Kidney (tissue), 14 donors: Measurements from ENCODE around the gene WIF1. TPM values are rescaled to one million over a fixed set of nuclear protein-coding genes. Genes with fewer than 3 reads are reported as not detected.

ENCODE experiments used
- DNase-seq, 5 donors: peaks; one replicate each; pipeline ENCODE4 v3.0.0-alpha.2; 2013 to 2020
- FAIRE-seq: peaks from 2 replicates; lab custom pipeline; 2012; peaks lifted over from hg19 to GRCh38; lab: Jason Lieb, UNC
- H3K27ac ChIP-seq, 2 donors: one replicate each; pipeline ENCODE4 v1.7.0; 2013; ENCODE audit warnings: low read depth in 2 of 2, low read length in 2 of 2, inconsistent platforms in 1 of 2
- H3K27me3 ChIP-seq: one replicate; pipeline ENCODE4 v1.7.1; 2013; ENCODE audit warnings: low read length, inconsistent platforms; ENCODE audit not compliant: control insufficient read depth, insufficient read depth
- H3K36me3 ChIP-seq, 3 donors: one replicate each; pipeline versions ENCODE4 v1.7.0 to v1.7.1; 2013; ENCODE audit warnings: low read length in 3 of 3, control low read depth in 1 of 3, inconsistent platforms in 1 of 3; ENCODE audit not compliant: insufficient read depth in 3 of 3, control insufficient read depth in 2 of 3
- H3K4me1 ChIP-seq, 3 donors: one replicate each; pipeline versions ENCODE4 v1.7.0 to v1.7.1; 2013; ENCODE audit warnings: low read length in 3 of 3, inconsistent platforms in 1 of 3, low read depth in 1 of 3; ENCODE audit not compliant: control insufficient read depth in 2 of 3, insufficient read depth in 2 of 3
- H3K4me3 ChIP-seq, 3 donors: one replicate each; pipeline versions ENCODE4 v1.7.0 to v1.8.1; 2013; ENCODE audit warnings: low read length in 3 of 3, control low read depth in 1 of 3, inconsistent platforms in 1 of 3
- H3K9ac ChIP-seq, 3 donors: one replicate each; pipeline versions ENCODE4 v1.7.0 to v1.7.1; 2013; ENCODE audit warnings: low read length in 3 of 3, control low read depth in 1 of 3, inconsistent platforms in 1 of 3
- H3K9me3 ChIP-seq, 3 donors: one replicate each; pipeline versions ENCODE4 v1.7.0 to v1.7.1; 2013; ENCODE audit warnings: low read length in 3 of 3, control low read depth in 1 of 3, inconsistent platforms in 1 of 3; ENCODE audit not compliant: control insufficient read depth in 2 of 3, insufficient read depth in 1 of 3
- intact Hi-C: fragments of 100-400 bp; cut with DNase I; formaldehyde crosslinking; loops from one replicate; pipeline ENCODE4 v1.11.1; 2022
- polyA plus RNA-seq: library from polyadenylated mRNA; stranded (reverse); fragments of 350-450 nt; fragmentation: Illumina TruSeq; extraction: RNeasy Lipid Tissue Mini Kit (QIAGEN cat#74804); gene quantifications from one replicate; pipeline ENCODE4 v1.2.3, GENCODE V29; 2014; ENCODE audit warnings: low read depth, low replicate concordance; ENCODE audit not compliant: insufficient read depth
- total RNA-seq: library from RNA; stranded (reverse); fragmentation: NEBNext Ultra II Directional; extraction: Animal tissue kit (Norgen Biotek cat#: 25700); gene quantifications from one replicate; pipeline ENCODE4 v1.2.1, GENCODE V29; 2021
- TF ChIP-seq, protein P1 (sequence below): IDR thresholded peaks from 3 replicates; pipeline ENCODE4 v1.5.1; 2012; ENCODE audit warnings: mild to moderate bottlenecking, moderate library complexity, borderline replicate concordance; ENCODE audit not compliant: insufficient read depth; ENCODE audit errors: extremely low read depth
- donor health status: control.
- donor health status: control.
- donor health status: control.
- donor health status: control.
- donor health status: control.
- donor health status: DM: yes; HTN: yes; CAD: no.
- donor health status: Normal renal cell carcinoma (clear cell type).

WIF1 gene
- total and polyA plus RNA-seq, 2 donors from 2014 or later = not detected

DNA sequence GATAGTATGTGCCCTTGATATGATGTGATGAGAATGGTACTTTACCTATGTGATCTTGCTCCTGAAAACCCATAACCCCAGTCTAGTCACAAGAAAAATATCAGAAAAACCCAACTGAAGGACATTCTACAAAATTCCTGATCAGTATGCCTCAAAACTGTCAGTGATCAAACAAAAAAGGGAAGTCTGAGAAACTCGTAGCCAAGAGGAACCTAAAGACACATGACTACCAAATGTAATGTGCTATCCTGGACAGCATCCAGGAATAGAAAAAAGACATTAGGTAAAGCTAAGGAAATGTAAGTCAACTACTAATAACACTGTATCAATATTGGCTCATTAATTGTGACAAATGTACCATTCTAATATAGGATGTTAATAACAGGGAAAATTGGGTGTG is 4.1 kb upstream of the WIF1 start:
- TF ChIP-seq, protein P1, sequence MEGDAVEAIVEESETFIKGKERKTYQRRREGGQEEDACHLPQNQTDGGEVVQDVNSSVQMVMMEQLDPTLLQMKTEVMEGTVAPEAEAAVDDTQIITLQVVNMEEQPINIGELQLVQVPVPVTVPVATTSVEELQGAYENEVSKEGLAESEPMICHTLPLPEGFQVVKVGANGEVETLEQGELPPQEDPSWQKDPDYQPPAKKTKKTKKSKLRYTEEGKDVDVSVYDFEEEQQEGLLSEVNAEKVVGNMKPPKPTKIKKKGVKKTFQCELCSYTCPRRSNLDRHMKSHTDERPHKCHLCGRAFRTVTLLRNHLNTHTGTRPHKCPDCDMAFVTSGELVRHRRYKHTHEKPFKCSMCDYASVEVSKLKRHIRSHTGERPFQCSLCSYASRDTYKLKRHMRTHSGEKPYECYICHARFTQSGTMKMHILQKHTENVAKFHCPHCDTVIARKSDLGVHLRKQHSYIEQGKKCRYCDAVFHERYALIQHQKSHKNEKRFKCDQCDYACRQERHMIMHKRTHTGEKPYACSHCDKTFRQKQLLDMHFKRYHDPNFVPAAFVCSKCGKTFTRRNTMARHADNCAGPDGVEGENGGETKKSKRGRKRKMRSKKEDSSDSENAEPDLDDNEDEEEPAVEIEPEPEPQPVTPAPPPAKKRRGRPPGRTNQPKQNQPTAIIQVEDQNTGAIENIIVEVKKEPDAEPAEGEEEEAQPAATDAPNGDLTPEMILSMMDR = no peak
- intact Hi-C loops = no loop called here
- Histone ChIP-seq H3K27me3 (peaks cover 22% of the 10 kb centered on the region), H3K4me1 (no peaks in the 10 kb centered on the region), H3K27ac (no peak overlapping the region), H3K9ac (no peak overlapping the region), H3K9me3 (no peaks in the 10 kb centered on the region), H3K4me3 (no peak overlapping the region), H3K36me3 (no peaks in the 10 kb centered on the region)
- FAIRE-seq (no peak), DNase-seq (no peak)

GRCh38 chr12:65123435-65124063 is 2.4 kb upstream of the WIF1 start:
- Histone ChIP-seq H3K4me1 (no peaks in the 10 kb centered on the region), H3K27me3 (peaks cover 29% of the 10 kb centered on the region), H3K36me3 (no peaks in the 10 kb centered on the region), H3K9me3 (no peaks in the 10 kb centered on the region), H3K4me3 (no peak overlapping the region), H3K27ac (no peak overlapping the region), H3K9ac (no peak overlapping the region)
- intact Hi-C loops = no loop called here
- TF ChIP-seq, protein P1 = no peak
- DNase-seq (peak in 2 of 5 donors; percentile 48 to 75), FAIRE-seq (peak; percentile 64)

- intact Hi-C loops = no loop called here
- no peaks in the 10 kb centered on the region for H3K4me1 ChIP-seq
- no peaks in the 10 kb centered on the region for H3K36me3 ChIP-seq
- H3K4me3 ChIP-seq = no peak overlapping the region
- no peak overlapping the region for H3K9ac ChIP-seq
- H3K27me3 ChIP-seq = peaks cover 30% of the 10 kb centered on the region
- no peaks in the 10 kb centered on the region for H3K9me3 ChIP-seq
- TF ChIP-seq, protein P1 = no peak
- DNase-seq = peak in 3 of 5 donors; percentile 19 to 35 (median 27)
- no peak overlapping the region for H3K27ac ChIP-seq
- no peak for FAIRE-seq
Observed at GRCh38 chr12:65122703-65123102, 1.6 kb upstream of the WIF1 start.
